Measurements from ENCODE around the gene KLF1.

GRCh38 chr19:12838182-12838885, 48.7 kb downstream of the KLF1 start, which contains the start of gene MAST1:
- TF ChIP-seq POLR2A (IDR thresholded peaks at IDR 0.05) = no peak
- peak in 6 of 11 experiments; percentile 24 to 72 (median 56) for TF ChIP-seq CTCF (IDR thresholded peaks at IDR 0.05 in 8 of 11, conservative IDR thresholded peaks at IDR 0.05 in 3 of 11)
